Neural progenitor cell (in vitro differentiated cells): ENCODE results near the gene HOXC5. TPM values are rescaled to one million over a fixed set of nuclear protein-coding genes. Genes with fewer than 3 reads are reported as not detected.

Source experiments
- DNase-seq: peaks from one replicate; pipeline ENCODE4 v3.0.0-alpha.2; 2016; ENCODE audit warnings: low spot score
- H2AFZ ChIP-seq: fragments of 200-600 bp; sonication (generic); replicated peaks from 2 replicates; pipeline ENCODE4 v1.6.1; 2016; ENCODE audit warnings: antibody characterized with exemption
- H3F3A ChIP-seq: fragments of 200-600 bp; sonication (generic); 2 replicates; pipeline ENCODE4 v1.6.1; 2016; ENCODE audit warnings: antibody characterized with exemption, low read depth
- H3K27ac ChIP-seq: fragments of 200-600 bp; sonication (generic); 2 replicates; pipeline ENCODE4 v1.5.1; 2016; ENCODE audit warnings: mild to moderate bottlenecking
- H3K27me3 ChIP-seq: fragments of 200-600 bp; sonication (generic); 2 replicates; pipeline ENCODE4 v1.6.1; 2016; ENCODE audit warnings: mild to moderate bottlenecking, moderate library complexity
- H3K36me3 ChIP-seq: fragments of 200-600 bp; sonication (generic); 2 replicates; pipeline ENCODE4 v1.5.1; 2016
- H3K4me1 ChIP-seq: fragments of 200-600 bp; sonication (generic); 2 replicates; pipeline ENCODE4 v1.6.1; 2016; ENCODE audit warnings: mixed run types
- H3K4me2 ChIP-seq: fragments of 200-600 bp; sonication (generic); 2 replicates; pipeline ENCODE4 v1.6.1; 2016
- H3K4me3 ChIP-seq: fragments of 200-600 bp; sonication (generic); 2 replicates; pipeline ENCODE4 v1.5.1; 2016
- H3K79me2 ChIP-seq: fragments of 200-600 bp; sonication (generic); 2 replicates; pipeline ENCODE4 v1.6.1; 2016; ENCODE audit warnings: low read depth
- H3K9ac ChIP-seq: fragments of 200-600 bp; sonication (generic); 2 replicates; pipeline ENCODE4 v1.6.1; 2016
- H3K9me3 ChIP-seq: fragments of 200-600 bp; sonication (generic); 2 replicates; pipeline ENCODE4 v1.5.1; 2016; ENCODE audit warnings: low read depth
- H4K20me1 ChIP-seq: fragments of 200-600 bp; sonication (generic); 2 replicates; pipeline ENCODE4 v1.6.1; 2016; ENCODE audit warnings: low read depth
- H3K27ac Mint-ChIP-seq: 3 replicates; pipeline ENCODE4 v1.8.0; 2021; ENCODE audit warnings: mixed read lengths
- H3K27me3 Mint-ChIP-seq: 2 replicates; pipeline ENCODE4 v1.8.0; 2022; ENCODE audit warnings: low read depth, mild to moderate bottlenecking, inconsistent platforms, moderate library complexity, mixed read lengths; ENCODE audit not compliant: insufficient read depth
- H3K36me3 Mint-ChIP-seq: 3 replicates; pipeline ENCODE4 v1.8.0; 2021; ENCODE audit warnings: mixed read lengths
- H3K4me1 Mint-ChIP-seq: 3 replicates; pipeline ENCODE4 v1.8.0; 2021; ENCODE audit warnings: mixed read lengths
- H3K4me3 Mint-ChIP-seq: 3 replicates; pipeline ENCODE4 v1.8.0; 2021; ENCODE audit warnings: mild to moderate bottlenecking, moderate library complexity, mixed read lengths
- H3K9me3 Mint-ChIP-seq: 3 replicates; pipeline ENCODE4 v1.8.0; 2020; ENCODE audit warnings: mixed read lengths
- CTCF ChIP-seq: fragments of 200-600 bp; sonication (generic); IDR thresholded peaks from 2 replicates; pipeline ENCODE4 v1.5.1; 2017; ENCODE audit warnings: antibody characterized with exemption, mild to moderate bottlenecking
- EZH2 ChIP-seq: fragments of 200-600 bp; sonication (generic); IDR thresholded peaks from 2 replicates; pipeline ENCODE4 v1.6.1; 2017; ENCODE audit warnings: antibody characterized with exemption, mild to moderate bottlenecking, moderate library complexity
- EZH2phosphoT487 ChIP-seq: fragments of 200-600 bp; sonication (generic); IDR thresholded peaks from 2 replicates; pipeline ENCODE4 v1.6.1; 2017; ENCODE audit warnings: antibody characterized with exemption
- total RNA-seq: library from RNA; depleted of rRNA; stranded (reverse); fragments of >200 nt; gene quantifications from 2 replicates; pipeline ENCODE4 v1.2.3, GENCODE V29; 2015; ENCODE audit warnings: low replicate concordance

Gene HOXC5
- total RNA-seq, 1 donor from 2014 or later: not detected

GRCh38 chr12:53986686-53987483, 46.0 kb upstream of the HOXC5 start:
- Histone ChIP-seq H3K4me2 (no peak overlapping the region), H3K9ac (no peak overlapping the region)

GRCh38 chr12:53987787-53988230, 45.0 kb upstream of the HOXC5 start:
- H3K4me2 ChIP-seq: no peak overlapping the region
- no peak overlapping the region for H3K4me3 Mint-ChIP-seq
- peaks cover 100% of the 10 kb centered on the region for H3K27me3 ChIP-seq
- H3K9me3 Mint-ChIP-seq: peaks cover 9% of the 10 kb centered on the region
- no peak overlapping the region for H3K27ac Mint-ChIP-seq
- no peaks in the 10 kb centered on the region for H3F3A ChIP-seq
- H2AFZ ChIP-seq: no peak overlapping the region
- peaks cover 83% of the 10 kb centered on the region for H4K20me1 ChIP-seq
- no peaks in the 10 kb centered on the region for H3K36me3 ChIP-seq
- no peak overlapping the region for H3K9ac ChIP-seq
- no peak overlapping the region for H3K27ac ChIP-seq
- H3K79me2 ChIP-seq: no peaks in the 10 kb centered on the region
- no peaks in the 10 kb centered on the region for H3K4me1 ChIP-seq
- H3K9me3 ChIP-seq: no peaks in the 10 kb centered on the region
- H3K27me3 Mint-ChIP-seq: peaks cover 99% of the 10 kb centered on the region
- H3K36me3 Mint-ChIP-seq: no peaks in the 10 kb centered on the region
- H3K4me3 ChIP-seq: no peak overlapping the region
- TF ChIP-seq EZH2 (no peak), EZH2phosphoT487 (no peak), CTCF (no peak)
- no peaks in the 10 kb centered on the region for H3K4me1 Mint-ChIP-seq
- no peak for DNase-seq

More at GRCh38 chr12:53986686-53987483, 46.0 kb upstream of the HOXC5 start:
- no peak overlapping the region for H3K4me3 ChIP-seq
- no peak overlapping the region for H2AFZ ChIP-seq
- TF ChIP-seq CTCF (no peak), EZH2phosphoT487 (no peak), EZH2 (no peak)
- H3F3A ChIP-seq: no peaks in the 10 kb centered on the region
- no peak overlapping the region for H3K27ac ChIP-seq
- DNase-seq: no peak
- peaks cover 9% of the 10 kb centered on the region for H3K9me3 Mint-ChIP-seq
- no peaks in the 10 kb centered on the region for H3K79me2 ChIP-seq
- H3K27me3 ChIP-seq: peaks cover 100% of the 10 kb centered on the region
- H3K27ac Mint-ChIP-seq: no peak overlapping the region
- H3K4me1 ChIP-seq: no peaks in the 10 kb centered on the region
- no peaks in the 10 kb centered on the region for H3K4me1 Mint-ChIP-seq
- peaks cover 83% of the 10 kb centered on the region for H4K20me1 ChIP-seq
- peaks cover 99% of the 10 kb centered on the region for H3K27me3 Mint-ChIP-seq
- H3K4me3 Mint-ChIP-seq: no peak overlapping the region
- H3K9me3 ChIP-seq: no peaks in the 10 kb centered on the region
- H3K36me3 Mint-ChIP-seq: no peaks in the 10 kb centered on the region
- H3K36me3 ChIP-seq: no peaks in the 10 kb centered on the region

GRCh38 chr12:53988541-53989226, 44.2 kb upstream of the HOXC5 start:
- Histone ChIP-seq H3K36me3 (no peaks in the 10 kb centered on the region), H3K4me3 (no peak overlapping the region), H3F3A (no peaks in the 10 kb centered on the region), H3K27me3 (peaks cover 100% of the 10 kb centered on the region), H3K4me2 (no peak overlapping the region), H3K27ac (no peak overlapping the region), H3K9ac (no peak overlapping the region), H3K79me2 (no peaks in the 10 kb centered on the region), H3K9me3 (no peaks in the 10 kb centered on the region), H2AFZ (no peak overlapping the region), H3K4me1 (no peaks in the 10 kb centered on the region), H4K20me1 (peaks cover 84% of the 10 kb centered on the region)
- no peak for TF ChIP-seq EZH2
- TF ChIP-seq EZH2phosphoT487: no peak
- TF ChIP-seq CTCF: no peak
- H3K4me3 Mint-ChIP-seq: no peak overlapping the region
- H3K4me1 Mint-ChIP-seq: no peaks in the 10 kb centered on the region
- no peaks in the 10 kb centered on the region for H3K36me3 Mint-ChIP-seq
- no peak for DNase-seq
- no peak overlapping the region for H3K27ac Mint-ChIP-seq
- H3K27me3 Mint-ChIP-seq: peaks cover 99% of the 10 kb centered on the region
- peaks cover 6% of the 10 kb centered on the region for H3K9me3 Mint-ChIP-seq
